SK-N-SH (cell line): Measurements from ENCODE around the gene SEPTIN12. TPM values are rescaled to one million over a fixed set of nuclear protein-coding genes. Genes with fewer than 3 reads are reported as not detected.

Experiments used
- CTCF ChIA-PET: fragments of 300-600, 350-600 bp; formaldehyde crosslinking; extraction: SDS; loops from one replicate; lab custom pipeline; 2021; lab: Yijun Ruan, JAX
- POLR2A ChIA-PET: fragments of 350-600 bp; sonication (Branson Sonifier 250); formaldehyde crosslinking; extraction: SDS; loops from one replicate; lab custom pipeline; 2020; ENCODE audit warnings: antibody characterized with exemption, inconsistent platforms; lab: Yijun Ruan, JAX
- DNase-seq: peaks from one replicate; pipeline ENCODE4 v3.0.0; 2012
- H2AFZ ChIP-seq: fragments of 200-600 bp; sonication (generic); 2 replicates; pipeline ENCODE4 v1.8.1; 2016; ENCODE audit warnings: antibody characterized with exemption, mild to moderate bottlenecking, low read depth
- H3F3A ChIP-seq: fragments of 200-600 bp; sonication (generic); replicated peaks from 2 replicates; pipeline ENCODE3; 2016; ENCODE audit warnings: antibody characterized with exemption, mild to moderate bottlenecking; ENCODE audit not compliant: insufficient read depth
- H3K27ac ChIP-seq, 2 experiments: fragments of 200-500 bp in 1 of 2; fragments of 200-600 bp in 1 of 2; sonication (Bioruptor generic) in 1 of 2; sonication (generic), shearing (Covaris generic) in 1 of 2; 2 replicates each; pipeline versions ENCODE4 v1.5.1 to v1.6.1; 2014 to 2016; ENCODE audit warnings: low read depth in 2 of 2, inconsistent platforms in 1 of 2, low read length in 1 of 2, mild to moderate bottlenecking in 1 of 2, mixed read lengths in 1 of 2
- H3K27me3 ChIP-seq: fragments of 200-600 bp; sonication (generic), shearing (Covaris generic); 2 replicates; pipeline ENCODE4 v1.6.1; 2016; ENCODE audit warnings: mixed run types; ENCODE audit not compliant: insufficient read depth
- H3K36me3 ChIP-seq, 2 experiments: fragments of 200-500 bp in 1 of 2; fragments of 200-600 bp in 1 of 2; sonication (Bioruptor generic) in 1 of 2; sonication (generic) in 1 of 2; replicated peaks in 1 of 2; 2 replicates each; pipeline versions ENCODE3 to v1.5.1; 2014 to 2016; ENCODE audit warnings: low read length in 1 of 2, mild to moderate bottlenecking in 1 of 2; ENCODE audit not compliant: insufficient read depth in 2 of 2, control insufficient read depth in 1 of 2
- H3K4me1 ChIP-seq, 2 experiments: fragments of 200-500 bp in 1 of 2; fragments of 200-600 bp in 1 of 2; sonication (Bioruptor generic) in 1 of 2; sonication (generic), shearing (Covaris generic) in 1 of 2; 2 replicates each; pipeline versions ENCODE4 v1.5.1 to v1.6.1; 2014 to 2016; ENCODE audit warnings: low read depth in 1 of 2, low read length in 1 of 2, mixed run types in 1 of 2; ENCODE audit not compliant: insufficient read depth in 2 of 2, control insufficient read depth in 1 of 2
- H3K4me2 ChIP-seq: fragments of 200-600 bp; sonication (generic), shearing (Covaris generic); 2 replicates; pipeline ENCODE4 v1.6.1; 2017; ENCODE audit warnings: mixed run types
- H3K4me3 ChIP-seq, 2 experiments: fragments of 200-500 bp in 1 of 2; fragments of 200-600 bp in 1 of 2; sonication (Bioruptor generic) in 1 of 2; sonication (generic), shearing (Covaris generic) in 1 of 2; 2 replicates each; pipeline versions ENCODE4 v1.5.1 to v1.8.1; 2014 to 2016; ENCODE audit warnings: low read depth in 2 of 2, inconsistent platforms in 1 of 2, low read length in 1 of 2, mild to moderate bottlenecking in 1 of 2, mixed read lengths in 1 of 2, moderate library complexity in 1 of 2
- H3K79me2 ChIP-seq: fragments of 200-600 bp; sonication (generic); 2 replicates; pipeline ENCODE4 v1.8.1; 2017; ENCODE audit warnings: mild to moderate bottlenecking; ENCODE audit not compliant: insufficient read depth
- H3K9ac ChIP-seq: fragments of 200-600 bp; sonication (generic); 2 replicates; pipeline ENCODE4 v1.6.1; 2017; ENCODE audit warnings: mixed run types
- H3K9me2 ChIP-seq: fragments of 200-600 bp; sonication (generic); 2 replicates; pipeline ENCODE4 v1.6.1; 2017; ENCODE audit warnings: mixed run types
- H3K9me3 ChIP-seq: fragments of 200-600 bp; sonication (generic); 2 replicates; pipeline ENCODE4 v1.6.1; 2017; ENCODE audit warnings: mixed run types, mild to moderate bottlenecking, moderate library complexity
- H4K20me1 ChIP-seq: fragments of 200-600 bp; sonication (generic); 2 replicates; pipeline ENCODE4 v1.6.1; 2017; ENCODE audit warnings: mild to moderate bottlenecking, mixed run types; ENCODE audit not compliant: insufficient read depth
- FOSL2 ChIP-seq: IDR thresholded peaks from 2 replicates; pipeline ENCODE4 v1.4.0; 2012; ENCODE audit warnings: low read depth, mild to moderate bottlenecking, moderate library complexity, borderline replicate concordance
- FOXJ3 ChIP-seq: sonication (generic); formaldehyde crosslinking; IDR thresholded peaks from 2 replicates; pipeline ENCODE4 v1.5.1; 2020; ENCODE audit warnings: mild to moderate bottlenecking, missing genetic modification reagents
- NRF1 ChIP-seq: IDR thresholded peaks from 2 replicates; pipeline ENCODE4 v1.6.1; 2012; ENCODE audit warnings: low read depth, mild to moderate bottlenecking, low read length
- RAD21 ChIP-seq: IDR thresholded peaks from 2 replicates; pipeline ENCODE4 v1.6.1; 2012; ENCODE audit warnings: mild to moderate bottlenecking, low read length
- RCOR1 ChIP-seq: fragments of 150-350 bp; IDR thresholded peaks from 2 replicates; pipeline ENCODE4 v1.6.1; 2017; ENCODE audit warnings: antibody characterized with exemption, low read length
- TEAD4 ChIP-seq: IDR thresholded peaks from 2 replicates; pipeline ENCODE4 v1.4.0; 2012; ENCODE audit warnings: mild to moderate bottlenecking, borderline replicate concordance; ENCODE audit not compliant: insufficient read depth
- WGBS: methylation state at CpG from one replicate; pipeline ENCODE4 v1.1.6; 2017; ENCODE audit warnings: low lambda C conversion rate; 5-methylcytosine and 5-hydroxymethylcytosine counted together
- polyA plus RNA-seq, 3 experiments: library from polyadenylated mRNA; depleted of rRNA; stranded (reverse); fragments of >200 nt; gene quantifications; 2 replicates each; pipeline ENCODE4 v1.2.3, GENCODE V29; 2012
- TF ChIP-seq, protein P1 (sequence below): IDR thresholded peaks from 2 replicates; pipeline ENCODE4 v1.6.1; 2012; ENCODE audit warnings: mild to moderate bottlenecking, low read depth, low read length, moderate library complexity

Gene SEPTIN12
- 0.07 TPM in 1 of 2 replicates, not detected in the other for polyA plus RNA-seq (2012; rRNA removed)
- polyA plus RNA-seq (2012; cell fraction: cytosol; rRNA removed), result not detected in 2 replicates
- polyA plus RNA-seq (2012; cell fraction: nucleus; rRNA removed), result 0.10 and 0.49 TPM in 2 replicates

GRCh38 chr16:4787627-4788482, at the start of gene SEPTIN12:
SEPTIN12 (minus strand) TSS chr16:4788345; CDS start chr16:4787645, 700 bp downstream.
- H3K27ac ChIP-seq, result no peak within 1 kb of the TSS; a peak in 1 of 4 replicates
- no peaks in the 10 kb centered on the region for H3K27me3 ChIP-seq
- H3K9me2 ChIP-seq, result no peaks in the 10 kb centered on the region
- no peak within 1 kb of the TSS for H3K4me2 ChIP-seq
- no peak for TF ChIP-seq FOSL2
- peak; percentile 52 for TF ChIP-seq RAD21
- no peak within 1 kb of the TSS for H3K9ac ChIP-seq
- H3K79me2 ChIP-seq, result no peaks in the 10 kb centered on the region
- ChIA-PET CTCF (interaction anchor here (0.7 to 1.4 kb wide), 4 partner anchors 14 to 56 kb away, joined by 3 to 4 read pairs (median 3); no protein-coding TSS in a partner anchor), POLR2A (interaction anchor here (0.9 kb wide), 1 partner anchor 16 kb away, joined by 4 read pairs; no protein-coding TSS in a partner anchor)
- WGBS, result 76% methylated on average over 12 of the region's 14 CpGs
- peaks cover 0 to 11% of the 10 kb centered on the region in 2 experiments; a peak in 1 of 4 replicates for H3K4me1 ChIP-seq
- H3K4me3 ChIP-seq, result no peak within 1 kb of the TSS
- no peak within 1 kb of the TSS for H2AFZ ChIP-seq
- DNase-seq, result peak; percentile 61
- H3F3A ChIP-seq, result no peaks in the 10 kb centered on the region
- no peaks in the 10 kb centered on the region for H3K36me3 ChIP-seq
- H3K9me3 ChIP-seq, result no peaks in the 10 kb centered on the region
- H4K20me1 ChIP-seq, result no peaks in the 10 kb centered on the region

DNA sequence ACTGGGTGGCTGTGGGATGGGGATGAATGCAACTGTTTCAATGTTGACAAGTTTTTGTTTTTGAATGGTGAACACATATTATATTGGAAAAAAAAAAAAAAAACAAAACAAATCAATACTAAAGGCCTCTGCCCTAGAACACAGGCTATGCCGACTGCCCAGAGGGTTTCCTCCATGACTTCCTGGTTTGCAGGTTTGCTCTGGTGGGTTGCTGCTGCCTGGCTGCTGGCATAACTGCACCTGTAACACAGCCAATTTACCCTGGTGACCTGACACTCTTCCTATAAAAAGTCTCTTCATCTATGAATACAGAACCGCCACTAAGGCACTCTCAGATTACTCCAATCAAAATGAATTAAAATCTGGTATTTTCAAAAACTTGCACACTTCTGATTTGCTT, 48.6 kb upstream of the SEPTIN12 start:
- ChIA-PET CTCF (no interaction called here), POLR2A (no interaction called here)
- Histone ChIP-seq H2AFZ (no peak overlapping the region), H3K4me1 (peaks cover 0 to 2% of the 10 kb centered on the region in 2 experiments; a peak in 1 of 4 replicates), H3K27me3 (no peaks in the 10 kb centered on the region), H3K4me2 (no peak overlapping the region), H3K9me3 (no peaks in the 10 kb centered on the region), H4K20me1 (peaks cover 14% of the 10 kb centered on the region), H3K4me3 (no peak overlapping the region), H3K9ac (no peak overlapping the region), H3K9me2 (no peaks in the 10 kb centered on the region), H3F3A (peaks cover 11% of the 10 kb centered on the region), H3K79me2 (peaks cover 45% of the 10 kb centered on the region), H3K36me3 (peaks cover 39 to 57% of the 10 kb centered on the region in 2 experiments), H3K27ac (no peak overlapping the region)
- TF ChIP-seq FOXJ3 (CRISPR knock-in tag), result no peak
- no peak for TF ChIP-seq FOSL2
- no peak for TF ChIP-seq NRF1
- WGBS, result 93% methylated on average over 2 of the region's 2 CpGs
- DNase-seq, result no peak

GRCh38 chr16:4833584-4833983, 45.4 kb upstream of the SEPTIN12 start:
- TF ChIP-seq, protein P1, sequence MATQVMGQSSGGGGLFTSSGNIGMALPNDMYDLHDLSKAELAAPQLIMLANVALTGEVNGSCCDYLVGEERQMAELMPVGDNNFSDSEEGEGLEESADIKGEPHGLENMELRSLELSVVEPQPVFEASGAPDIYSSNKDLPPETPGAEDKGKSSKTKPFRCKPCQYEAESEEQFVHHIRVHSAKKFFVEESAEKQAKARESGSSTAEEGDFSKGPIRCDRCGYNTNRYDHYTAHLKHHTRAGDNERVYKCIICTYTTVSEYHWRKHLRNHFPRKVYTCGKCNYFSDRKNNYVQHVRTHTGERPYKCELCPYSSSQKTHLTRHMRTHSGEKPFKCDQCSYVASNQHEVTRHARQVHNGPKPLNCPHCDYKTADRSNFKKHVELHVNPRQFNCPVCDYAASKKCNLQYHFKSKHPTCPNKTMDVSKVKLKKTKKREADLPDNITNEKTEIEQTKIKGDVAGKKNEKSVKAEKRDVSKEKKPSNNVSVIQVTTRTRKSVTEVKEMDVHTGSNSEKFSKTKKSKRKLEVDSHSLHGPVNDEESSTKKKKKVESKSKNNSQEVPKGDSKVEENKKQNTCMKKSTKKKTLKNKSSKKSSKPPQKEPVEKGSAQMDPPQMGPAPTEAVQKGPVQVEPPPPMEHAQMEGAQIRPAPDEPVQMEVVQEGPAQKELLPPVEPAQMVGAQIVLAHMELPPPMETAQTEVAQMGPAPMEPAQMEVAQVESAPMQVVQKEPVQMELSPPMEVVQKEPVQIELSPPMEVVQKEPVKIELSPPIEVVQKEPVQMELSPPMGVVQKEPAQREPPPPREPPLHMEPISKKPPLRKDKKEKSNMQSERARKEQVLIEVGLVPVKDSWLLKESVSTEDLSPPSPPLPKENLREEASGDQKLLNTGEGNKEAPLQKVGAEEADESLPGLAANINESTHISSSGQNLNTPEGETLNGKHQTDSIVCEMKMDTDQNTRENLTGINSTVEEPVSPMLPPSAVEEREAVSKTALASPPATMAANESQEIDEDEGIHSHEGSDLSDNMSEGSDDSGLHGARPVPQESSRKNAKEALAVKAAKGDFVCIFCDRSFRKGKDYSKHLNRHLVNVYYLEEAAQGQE, result no peak
- no peak for TF ChIP-seq TEAD4
- no peak for TF ChIP-seq RCOR1
- H3K4me2 ChIP-seq, result no peak overlapping the region
- H3K4me1 ChIP-seq, result peaks cover 0 to 2% of the 10 kb centered on the region in 2 experiments; a peak in 1 of 4 replicates
- 0 out of 2 replicates have a peak, but pooled peaks cover 7% of the 10 kb centered on the region for H4K20me1 ChIP-seq
- H3K9ac ChIP-seq, result no peak overlapping the region
- no peak overlapping the region for H3K4me3 ChIP-seq
- no peak overlapping the region for H3K27ac ChIP-seq
- H3K9me3 ChIP-seq, result no peaks in the 10 kb centered on the region
- peaks cover 34% of the 10 kb centered on the region for H3K79me2 ChIP-seq
- 100% methylated on average over 1 of the region's 1 CpG for WGBS
- POLR2A ChIA-PET, result interaction anchor here (0.7 kb wide), 1 partner anchor 403 kb away, joined by 3 read pairs; no protein-coding TSS in a partner anchor
- peaks cover 4% of the 10 kb centered on the region for H3F3A ChIP-seq
- H3K36me3 ChIP-seq, result peaks cover 25 to 57% of the 10 kb centered on the region in 2 experiments
- H2AFZ ChIP-seq, result no peak overlapping the region
- no peak for DNase-seq
- CTCF ChIA-PET, result interaction anchor here (0.9 to 1.4 kb wide), 2 partner anchors 8 to 123 kb away, joined by 3 to 4 read pairs; no protein-coding TSS in a partner anchor
- no peaks in the 10 kb centered on the region for H3K9me2 ChIP-seq
- no peaks in the 10 kb centered on the region for H3K27me3 ChIP-seq
